ENCODE measurements around the gene PTPRA.

- TF ChIP-seq CTCF (IDR thresholded peaks at IDR 0.05; ENCODE audit: insufficient read depth, low read length) (no peak), SPI1 (IDR thresholded peaks at IDR 0.05; ENCODE audit: borderline replicate concordance, low read depth) (no peak), POLR2AphosphoS5 (IDR thresholded peaks at IDR 0.05; ENCODE audit: low read depth) (no peak)
- TF ChIP-seq, protein P1, sequence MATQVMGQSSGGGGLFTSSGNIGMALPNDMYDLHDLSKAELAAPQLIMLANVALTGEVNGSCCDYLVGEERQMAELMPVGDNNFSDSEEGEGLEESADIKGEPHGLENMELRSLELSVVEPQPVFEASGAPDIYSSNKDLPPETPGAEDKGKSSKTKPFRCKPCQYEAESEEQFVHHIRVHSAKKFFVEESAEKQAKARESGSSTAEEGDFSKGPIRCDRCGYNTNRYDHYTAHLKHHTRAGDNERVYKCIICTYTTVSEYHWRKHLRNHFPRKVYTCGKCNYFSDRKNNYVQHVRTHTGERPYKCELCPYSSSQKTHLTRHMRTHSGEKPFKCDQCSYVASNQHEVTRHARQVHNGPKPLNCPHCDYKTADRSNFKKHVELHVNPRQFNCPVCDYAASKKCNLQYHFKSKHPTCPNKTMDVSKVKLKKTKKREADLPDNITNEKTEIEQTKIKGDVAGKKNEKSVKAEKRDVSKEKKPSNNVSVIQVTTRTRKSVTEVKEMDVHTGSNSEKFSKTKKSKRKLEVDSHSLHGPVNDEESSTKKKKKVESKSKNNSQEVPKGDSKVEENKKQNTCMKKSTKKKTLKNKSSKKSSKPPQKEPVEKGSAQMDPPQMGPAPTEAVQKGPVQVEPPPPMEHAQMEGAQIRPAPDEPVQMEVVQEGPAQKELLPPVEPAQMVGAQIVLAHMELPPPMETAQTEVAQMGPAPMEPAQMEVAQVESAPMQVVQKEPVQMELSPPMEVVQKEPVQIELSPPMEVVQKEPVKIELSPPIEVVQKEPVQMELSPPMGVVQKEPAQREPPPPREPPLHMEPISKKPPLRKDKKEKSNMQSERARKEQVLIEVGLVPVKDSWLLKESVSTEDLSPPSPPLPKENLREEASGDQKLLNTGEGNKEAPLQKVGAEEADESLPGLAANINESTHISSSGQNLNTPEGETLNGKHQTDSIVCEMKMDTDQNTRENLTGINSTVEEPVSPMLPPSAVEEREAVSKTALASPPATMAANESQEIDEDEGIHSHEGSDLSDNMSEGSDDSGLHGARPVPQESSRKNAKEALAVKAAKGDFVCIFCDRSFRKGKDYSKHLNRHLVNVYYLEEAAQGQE (IDR thresholded peaks at IDR 0.05; ENCODE audit: insufficient replicate concordance, low read depth) = no peak
Observed at GRCh38 chr20:3014662-3015061, 141.4 kb downstream of the PTPRA start.
